Cerebellar cortex (tissue), 1 donor: ENCODE data around the gene RGS10.
"Not testable (repeated sequence)": the region's sequence is repeated elsewhere in the genome, so short reads cannot be mapped to it uniquely, and the experiment has no call there.

Experiments used
- DNase-seq: peaks from one replicate; pipeline ENCODE4 v3.0.0-alpha.2; 2015; ENCODE audit warnings: low spot score

Gene RGS10

DNA sequence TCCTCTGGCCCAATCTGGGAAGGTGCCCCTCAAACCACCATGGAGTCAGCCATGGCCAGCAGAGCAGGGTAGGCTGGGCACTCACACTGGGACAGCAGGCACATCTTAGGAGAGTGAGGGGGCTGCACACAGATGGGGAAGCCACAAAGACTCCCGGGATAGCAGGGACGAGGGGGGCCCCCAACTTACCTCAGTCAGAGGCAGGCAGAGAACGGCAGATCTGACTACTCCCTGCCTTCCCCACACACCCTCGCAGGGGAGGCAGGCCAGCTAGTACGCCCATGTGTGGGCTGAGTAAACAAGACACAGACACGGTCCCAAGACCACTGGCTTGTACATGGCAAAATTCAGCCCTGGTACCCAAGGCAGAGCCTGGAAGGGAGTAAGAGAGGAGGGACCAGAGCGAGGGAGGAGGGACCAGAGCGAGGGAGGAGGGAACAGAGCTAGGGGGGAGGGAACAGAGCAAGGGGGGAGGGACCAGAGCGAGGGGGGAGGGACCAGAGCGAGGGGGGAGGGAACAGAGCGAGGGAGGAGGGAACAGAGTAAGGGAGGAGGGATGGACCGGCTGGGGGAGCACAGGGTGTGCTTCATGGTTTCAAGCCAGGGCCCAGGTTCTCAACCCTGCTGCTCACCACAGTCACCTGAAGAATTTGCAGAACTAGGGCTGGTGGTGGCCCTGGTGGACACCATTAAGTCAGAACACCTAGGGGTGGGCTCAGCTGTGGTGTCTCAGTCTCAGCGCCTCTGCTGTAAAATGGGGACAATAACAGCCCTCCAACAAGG lies 73.8 kb downstream of the RGS10 start:
- DNase-seq: no peak

DNA sequence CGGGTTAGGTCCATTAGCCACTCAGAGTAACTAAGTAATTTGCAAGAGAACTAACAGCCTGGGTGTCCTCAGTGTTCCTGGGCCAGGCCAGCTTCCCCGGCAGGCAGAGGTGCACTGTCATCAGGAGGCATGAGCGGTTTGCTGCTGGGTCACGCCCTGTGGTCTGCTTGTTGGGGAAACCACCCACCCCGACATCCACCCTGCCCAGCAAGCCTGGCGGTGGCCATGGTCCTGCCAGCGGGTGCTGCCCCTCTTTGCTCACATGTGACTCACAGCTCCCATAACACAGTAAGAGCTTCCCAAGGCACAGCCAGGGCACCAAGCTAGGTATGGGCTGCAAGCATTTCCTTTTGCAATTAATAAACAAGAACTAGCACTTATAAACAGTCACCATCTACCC lies 75.9 kb downstream of the RGS10 start:
- DNase-seq: no peak

DNA sequence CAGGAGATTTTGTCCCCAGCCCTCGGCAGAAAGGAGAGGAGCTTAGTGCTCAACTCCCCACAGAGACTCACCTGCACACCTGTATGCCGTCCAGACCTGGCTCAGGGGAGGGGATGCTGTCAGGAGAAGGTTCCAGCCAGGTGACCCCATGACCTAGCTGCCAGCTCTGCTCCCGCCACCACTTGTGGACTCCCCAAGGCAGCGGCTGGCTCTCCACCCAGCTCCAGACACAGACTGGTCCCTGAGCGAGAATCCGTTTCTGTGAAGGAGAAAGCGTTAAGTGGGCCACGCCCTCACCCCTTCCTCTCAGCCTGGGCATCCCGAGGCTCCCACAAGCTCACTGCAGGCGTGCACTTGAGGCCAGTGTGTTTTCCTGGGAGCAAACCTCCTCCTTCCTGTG lies 76.4 kb downstream of the RGS10 start:
- no peak for DNase-seq

DNA sequence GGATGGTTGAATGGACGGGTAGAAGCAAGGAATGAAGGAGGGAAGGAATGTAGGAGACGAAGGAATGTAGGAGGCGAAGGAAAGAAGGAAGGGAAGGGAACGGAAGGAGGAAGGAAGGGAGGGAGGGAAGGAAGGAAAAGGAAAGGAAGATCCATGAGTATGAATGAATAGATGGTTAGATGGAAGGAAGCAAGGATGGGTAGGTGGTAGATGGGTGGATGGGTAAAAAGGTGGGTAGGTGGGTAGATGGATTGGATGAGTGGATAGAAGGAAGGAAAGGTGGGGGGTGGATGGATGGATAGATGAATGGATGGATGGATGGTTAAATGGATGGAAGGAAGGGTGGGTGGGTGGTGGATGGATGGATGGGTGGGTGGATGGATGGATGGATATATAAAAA lies 77.4 kb downstream of the RGS10 start:
- DNase-seq: no peak

DNA sequence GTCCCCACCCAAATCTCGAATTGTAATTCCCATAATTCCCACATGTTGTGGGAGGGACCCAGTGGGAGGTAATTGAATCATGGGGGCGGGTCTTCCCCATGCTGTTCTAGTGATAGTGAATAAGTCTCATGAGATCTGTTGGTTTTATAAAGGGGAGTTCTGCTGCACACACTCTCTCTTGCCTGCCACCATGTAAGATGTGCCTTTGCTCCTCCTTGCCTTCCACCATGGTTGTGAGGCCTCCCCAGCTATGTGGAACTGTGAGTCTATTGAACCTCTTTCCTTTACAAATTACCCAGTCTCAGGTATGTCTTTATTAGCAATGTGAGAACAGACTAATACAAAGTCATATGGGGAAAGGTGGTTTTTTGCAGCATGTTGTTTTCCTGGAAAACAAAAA lies 79.3 kb downstream of the RGS10 start:
- not testable (repeated sequence) for DNase-seq

DNA sequence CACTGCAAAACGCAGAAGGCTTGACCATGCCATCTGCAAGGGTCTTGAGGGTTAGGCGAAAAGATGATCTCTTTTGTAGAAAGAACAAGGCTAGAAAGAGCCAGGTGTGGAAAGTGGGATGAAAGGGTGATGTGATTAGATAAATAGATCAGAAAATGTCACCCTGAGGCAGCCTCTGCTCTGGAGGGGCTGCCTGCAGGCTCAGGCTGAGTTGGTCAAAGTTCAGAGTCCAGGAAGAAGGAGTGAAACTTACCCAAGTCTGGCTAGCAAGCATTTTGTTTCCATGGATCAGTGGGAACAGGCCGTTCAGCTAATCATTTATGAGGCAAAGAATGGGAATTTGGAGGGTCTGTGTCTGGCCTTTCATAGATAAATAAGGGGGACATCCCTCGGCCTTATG lies 79.7 kb downstream of the RGS10 start:
- no peak for DNase-seq

DNA sequence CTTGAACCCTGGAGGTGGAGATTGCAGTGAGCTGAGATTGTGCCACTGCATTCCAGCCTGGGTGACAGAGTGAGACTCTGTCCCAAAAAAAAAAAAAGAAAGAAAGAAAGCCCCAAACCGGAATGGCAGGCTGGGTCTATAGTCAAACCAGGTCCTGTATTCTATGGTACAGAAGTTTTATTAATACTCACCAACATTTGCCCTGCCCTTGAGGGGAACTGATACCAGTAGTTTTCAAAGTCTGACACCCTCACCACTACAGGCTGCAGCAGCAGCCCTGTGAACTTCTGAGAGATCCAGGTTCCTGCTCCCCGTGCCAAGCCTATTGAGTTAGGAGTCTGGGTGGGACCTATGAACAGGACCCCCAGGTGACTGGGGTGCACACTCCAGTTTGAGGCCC lies 80.6 kb downstream of the RGS10 start:
- DNase-seq: no peak

DNA sequence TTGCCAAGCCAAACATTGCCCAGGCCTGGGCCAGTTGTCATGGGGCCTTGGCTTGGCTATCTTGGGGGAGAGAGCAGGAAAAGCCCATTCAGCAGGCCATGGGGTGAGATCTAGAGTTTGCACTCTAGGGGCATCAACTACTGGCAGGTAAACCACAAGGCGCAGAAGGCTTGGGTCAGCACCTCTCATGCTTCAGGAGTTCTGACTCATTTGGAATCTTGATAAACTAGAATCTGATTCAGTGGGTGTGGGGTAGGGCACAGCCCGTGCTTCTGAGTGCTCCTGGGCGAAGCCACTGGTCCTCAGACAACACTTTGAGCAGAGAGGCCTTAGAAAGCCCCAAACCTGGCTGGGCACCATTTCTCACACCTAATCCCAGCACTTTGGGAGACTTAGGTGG lies 81.1 kb downstream of the RGS10 start:
- DNase-seq: no peak

DNA sequence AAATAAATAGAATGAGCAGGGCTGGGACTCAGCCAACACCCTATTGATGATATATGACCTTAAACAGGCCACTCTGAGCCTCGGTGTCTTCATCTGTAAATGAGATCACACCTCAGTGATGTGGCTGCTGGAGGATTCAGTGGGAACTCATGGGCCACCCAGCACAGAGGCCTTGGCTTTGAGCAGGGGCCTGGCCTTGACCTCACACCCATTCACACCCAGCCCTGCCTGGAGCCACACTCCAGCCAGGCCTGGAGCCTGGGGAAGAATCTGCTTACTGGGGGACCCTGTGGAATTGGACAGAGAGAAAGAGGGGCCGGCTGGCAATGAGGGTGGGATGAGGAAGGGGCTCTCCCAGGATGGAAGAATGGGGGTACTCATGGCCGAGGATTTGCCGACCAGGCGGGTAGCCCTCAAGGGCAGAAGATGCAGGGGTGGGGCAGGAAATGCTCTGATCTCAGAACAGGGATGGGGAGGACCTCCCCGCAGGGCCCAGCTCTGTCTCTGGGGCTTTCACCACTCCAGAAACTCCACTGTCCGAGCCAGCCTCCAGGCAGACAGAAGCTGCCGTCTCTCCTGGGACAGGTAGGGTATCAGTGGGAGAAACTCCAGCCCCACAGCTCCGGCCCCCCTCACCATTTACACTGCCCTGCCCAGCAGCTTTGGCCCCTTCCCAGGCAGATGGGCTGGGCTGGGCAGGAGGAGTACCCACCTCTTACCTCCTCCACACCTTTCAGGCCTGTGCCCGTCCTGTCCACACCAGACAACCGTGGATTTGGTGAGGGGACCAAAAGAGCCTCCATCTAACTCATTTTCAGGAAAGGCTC lies 81.9 kb downstream of the RGS10 start:
- DNase-seq: no peak

DNA sequence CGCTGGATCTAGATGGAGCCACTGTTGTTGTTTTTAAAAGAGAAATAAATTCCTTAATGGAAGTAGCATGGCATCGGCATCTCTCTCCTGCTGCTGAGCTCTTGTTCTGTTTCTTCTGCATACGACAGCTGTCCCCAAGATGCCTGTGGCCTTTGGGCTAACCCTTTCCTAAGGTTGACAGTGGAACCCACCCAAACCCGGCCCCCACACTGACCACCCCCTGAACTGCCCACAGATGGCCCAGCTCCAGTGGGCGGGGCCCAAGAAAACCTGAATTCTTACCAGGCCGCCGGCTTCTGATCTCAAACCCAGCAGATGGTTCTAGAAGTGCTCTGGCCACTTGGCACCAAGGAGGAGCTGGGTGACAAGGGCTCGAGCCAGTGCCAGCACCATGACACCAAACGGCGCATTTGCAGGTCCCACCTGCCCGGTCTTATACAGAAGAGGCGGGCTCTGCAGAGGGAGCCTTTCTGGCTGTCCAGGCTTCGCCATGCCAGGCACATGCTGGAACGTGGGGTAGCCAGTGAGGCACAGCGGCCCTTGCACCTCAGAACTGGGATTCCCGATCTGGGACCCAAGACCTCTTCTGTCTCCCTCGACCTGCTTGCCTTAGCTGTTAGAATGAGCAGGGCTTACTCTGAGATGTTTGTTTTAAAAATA lies 82.7 kb downstream of the RGS10 start:
- DNase-seq: peak; percentile 5

DNA sequence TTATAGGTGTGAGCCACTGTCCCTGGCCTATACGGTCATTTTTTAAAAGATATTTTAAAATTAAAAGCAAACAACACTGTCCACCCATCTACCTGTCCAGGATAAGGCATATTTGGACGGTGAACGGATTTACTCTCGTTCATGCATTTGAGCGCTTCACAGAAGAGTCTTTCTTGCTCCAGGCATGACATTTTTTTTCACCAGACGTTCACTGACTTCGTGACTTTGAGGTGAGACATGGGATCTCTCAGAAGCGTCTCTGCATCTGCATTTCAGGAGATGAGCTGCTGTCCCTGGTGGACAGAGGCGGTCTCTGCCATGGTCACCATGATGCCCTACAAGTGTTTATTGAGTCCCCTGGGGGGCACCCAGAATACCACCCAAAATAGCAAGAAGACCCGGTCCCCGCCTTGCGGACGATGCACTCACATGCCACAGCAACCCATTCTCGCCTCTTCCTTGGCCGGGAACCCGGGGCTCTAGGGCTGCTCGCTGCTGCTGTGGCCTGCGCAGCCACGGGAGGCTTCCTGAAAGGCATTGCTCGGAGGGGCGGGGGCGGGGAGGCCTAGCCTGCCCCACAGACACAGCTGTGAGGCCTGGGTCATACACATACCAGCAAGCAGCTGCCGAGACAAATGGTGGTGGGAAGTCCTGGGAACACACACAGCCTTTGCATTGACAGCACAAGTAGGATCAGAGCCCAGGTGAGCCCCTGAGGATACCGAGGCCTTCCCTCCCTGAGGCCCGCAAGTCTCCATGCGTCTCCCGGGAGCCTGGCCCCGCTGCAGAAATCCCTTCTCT lies 84.4 kb downstream of the RGS10 start:
- DNase-seq: no peak

DNA sequence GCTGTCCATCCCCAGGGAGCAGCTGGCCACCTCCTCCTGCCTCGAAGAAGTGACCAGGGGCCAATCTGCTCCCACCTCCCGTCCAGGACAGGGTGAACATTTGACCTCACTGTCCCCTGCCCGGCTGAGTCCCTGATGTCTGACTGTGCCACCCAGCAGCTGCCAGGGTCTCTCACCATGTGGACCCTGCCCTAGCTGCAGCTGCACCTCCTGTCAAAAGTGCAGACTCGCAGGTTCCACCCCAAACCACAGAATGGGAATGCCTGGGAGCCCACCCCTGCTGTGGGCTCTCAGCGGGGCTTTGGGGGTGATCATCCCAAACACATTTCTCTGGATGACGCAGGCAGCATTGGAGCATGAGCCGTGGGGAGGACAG lies 86.1 kb downstream of the RGS10 start:
- DNase-seq: no peak

DNA sequence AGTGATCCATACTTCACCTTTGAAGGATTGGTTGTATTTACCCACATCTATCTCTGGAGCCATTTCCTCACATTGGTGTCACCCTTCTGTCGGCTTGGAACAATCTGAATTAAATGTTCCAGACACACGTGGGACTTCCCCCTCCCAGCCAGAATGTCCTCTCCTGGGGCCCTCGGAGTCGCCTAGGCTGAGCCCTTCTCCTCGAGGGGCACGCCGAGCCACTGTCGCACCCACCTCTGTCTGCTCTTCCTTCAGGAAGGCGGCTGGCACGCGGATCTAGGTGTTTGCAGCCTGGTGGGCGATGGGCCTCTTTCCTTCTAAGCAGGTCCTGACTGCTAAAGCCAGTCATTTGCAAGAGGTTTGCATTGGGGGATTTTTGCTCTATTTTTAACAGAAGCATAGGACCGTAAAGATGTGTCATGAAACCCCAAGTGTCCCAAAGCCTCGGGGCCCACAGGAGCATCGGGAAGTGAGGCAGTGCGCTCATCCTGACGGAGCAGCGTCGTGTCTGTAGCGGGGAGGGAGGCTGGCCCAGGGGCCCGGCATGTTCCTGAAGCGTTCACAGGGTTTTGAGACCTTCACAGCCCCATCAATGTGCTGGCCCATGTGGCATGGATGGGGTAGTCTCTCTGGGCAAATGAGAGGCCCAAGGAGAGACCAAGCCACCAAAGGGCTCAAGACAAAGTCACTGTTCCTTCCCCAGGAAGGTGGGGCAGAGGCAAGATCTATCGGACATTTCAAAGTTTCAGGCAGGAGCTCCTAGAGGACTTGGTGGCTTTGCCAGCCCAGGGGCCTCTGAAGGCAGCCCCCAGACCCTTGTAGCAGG lies 86.7 kb downstream of the RGS10 start:
- no peak for DNase-seq

DNA sequence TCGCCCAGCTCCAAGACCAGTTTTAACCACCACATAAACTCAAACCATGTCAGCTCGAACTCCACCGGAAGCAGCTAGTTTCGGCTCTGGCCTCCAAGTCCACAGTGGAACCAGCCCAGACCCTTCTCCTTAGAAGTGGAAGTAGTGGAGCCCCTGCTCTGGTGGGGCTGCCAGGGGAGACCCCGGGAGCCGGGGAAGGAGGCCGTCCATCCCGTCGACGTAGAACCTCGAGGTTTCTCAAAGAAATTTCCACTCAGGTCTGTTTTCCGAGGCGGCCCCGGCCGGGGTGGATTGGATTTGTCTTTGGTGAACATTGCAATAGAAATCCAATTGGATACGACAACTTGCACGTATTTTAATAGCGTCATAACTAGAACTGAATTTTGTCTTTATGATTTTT lies 87.5 kb downstream of the RGS10 start:
- DNase-seq: no peak

DNA sequence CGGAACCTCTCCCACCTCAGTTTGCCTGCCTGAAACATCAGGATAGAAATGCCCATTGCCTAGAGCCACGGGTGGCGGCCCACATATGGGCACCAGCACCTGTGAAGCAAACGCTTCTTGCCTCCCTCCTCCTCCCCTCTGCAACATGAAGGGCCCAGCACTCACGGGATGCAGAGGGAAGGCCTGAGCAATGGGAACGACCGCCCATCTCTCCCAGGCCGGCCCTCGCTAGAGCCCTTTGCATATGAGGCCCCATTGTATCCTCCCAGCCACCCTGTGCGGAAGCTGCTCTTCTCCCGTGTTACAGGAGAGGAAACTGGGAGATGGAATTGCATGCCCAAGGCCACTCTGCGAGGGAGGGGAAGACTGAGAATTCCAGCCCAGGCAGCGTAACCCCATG lies 88.2 kb downstream of the RGS10 start:
- no peak for DNase-seq

DNA sequence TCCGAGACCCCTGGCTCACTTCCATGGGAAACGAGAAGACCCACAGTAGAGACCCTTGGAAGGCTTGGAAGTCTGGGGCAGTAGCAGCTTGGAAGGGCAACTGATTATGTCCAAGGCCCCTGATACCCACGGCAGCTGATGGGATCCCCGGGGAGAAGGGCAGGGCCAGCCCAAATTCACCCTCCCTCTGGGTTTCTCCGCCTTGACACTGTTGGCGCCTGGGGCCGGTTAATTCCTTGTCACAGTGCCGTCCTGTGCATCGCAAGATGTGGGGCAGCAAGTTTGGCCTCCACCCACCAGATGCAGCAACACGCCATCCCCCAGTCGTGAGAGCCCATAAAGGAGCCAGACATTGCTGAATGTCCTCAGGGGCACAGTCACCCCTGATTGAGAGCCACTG lies 89.2 kb downstream of the RGS10 start:
- DNase-seq: no peak

DNA sequence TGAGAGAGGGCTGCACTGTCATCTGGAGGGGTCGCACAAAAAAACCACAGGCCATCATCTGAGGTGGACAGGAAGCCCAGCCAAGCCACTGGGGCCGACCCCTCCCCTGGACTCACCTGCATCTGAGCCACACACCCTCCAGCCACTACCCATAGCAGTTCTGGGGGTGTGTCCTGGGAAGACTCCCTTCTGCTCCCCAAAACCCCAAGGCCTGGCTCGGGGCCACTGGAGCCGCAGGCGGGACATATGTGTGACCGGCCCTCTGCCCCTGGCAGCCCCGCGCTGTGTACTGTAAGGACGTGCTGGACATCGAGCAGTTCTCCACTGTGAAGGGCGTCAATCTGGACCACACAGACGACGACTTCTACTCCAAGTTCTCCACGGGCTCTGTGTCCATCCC lies 90.1 kb downstream of the RGS10 start:
- no peak for DNase-seq

DNA sequence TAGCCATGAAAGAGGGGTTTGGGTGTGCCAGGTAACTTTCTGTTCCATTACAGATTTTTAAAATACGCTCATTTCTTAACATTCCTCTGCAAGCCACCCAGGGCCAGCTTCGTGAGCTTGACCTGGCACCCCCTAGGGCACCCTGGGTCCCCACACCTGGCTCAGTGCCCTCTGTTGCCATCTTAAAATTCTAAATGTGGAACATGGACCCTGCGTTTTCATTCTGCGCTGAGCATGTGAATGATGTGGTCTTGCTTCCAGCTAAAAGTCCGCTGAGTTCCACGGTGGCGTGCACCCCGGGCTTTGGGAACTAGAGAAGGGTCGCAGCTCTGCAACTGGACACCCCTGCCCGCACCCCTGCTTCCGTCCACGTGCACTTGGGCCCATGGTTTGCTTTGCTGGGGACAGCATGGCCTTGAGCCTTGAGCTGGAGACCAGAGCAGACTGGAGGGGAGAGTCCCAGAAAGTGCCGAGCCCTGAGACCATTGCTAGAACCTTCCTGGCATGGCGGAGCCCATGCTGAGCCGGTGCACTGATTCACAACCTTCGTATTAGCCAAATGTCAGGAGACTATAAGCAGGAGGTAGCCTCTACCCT lies 91.1 kb downstream of the RGS10 start:
- no peak for DNase-seq

DNA sequence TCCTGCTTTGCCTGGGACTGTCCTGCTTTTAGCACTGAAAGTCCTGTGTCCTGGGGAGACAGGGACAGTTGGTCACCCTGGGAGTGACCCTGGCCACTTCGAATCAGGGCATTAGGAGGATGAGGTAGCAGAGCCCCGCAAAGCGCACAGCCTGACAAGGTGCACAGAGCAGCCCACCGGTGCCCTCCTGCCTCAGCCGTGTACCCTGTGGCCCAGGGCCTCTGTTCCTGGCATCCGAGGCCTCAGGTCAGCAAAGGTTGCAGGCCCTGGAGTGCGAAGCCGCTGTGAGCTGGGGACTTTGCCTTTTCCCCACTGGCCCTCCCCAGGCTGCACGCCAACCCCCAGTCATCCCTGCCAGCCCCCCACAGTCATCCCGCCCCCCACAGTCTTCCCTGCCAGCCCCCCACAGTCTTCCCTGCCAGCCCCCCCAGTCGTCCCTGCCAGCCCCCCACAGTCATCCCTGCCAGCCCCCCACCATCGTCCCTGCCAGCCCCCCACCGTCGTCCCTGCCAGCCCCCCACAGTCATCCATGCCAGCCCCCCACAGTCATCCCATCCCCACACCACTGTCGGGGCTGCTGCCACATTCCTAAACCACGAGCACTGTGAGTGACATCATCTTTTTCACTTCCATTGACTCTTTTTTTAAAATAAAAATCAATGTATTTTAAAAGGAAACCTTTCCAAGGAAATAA lies 91.8 kb downstream of the RGS10 start:
- DNase-seq: no peak
